HG03103 (cell line): Measurements from ENCODE around the gene RPL41.
"Not testable (repeated sequence)": the region's sequence is repeated elsewhere in the genome, so short reads cannot be mapped to it uniquely, and the experiment has no call there.

ENCODE experiments used
- ATAC-seq: cut with Tn5 transposase; IDR thresholded peaks from one replicate; pipeline ENCODE4 v1.9.1; 2021; ENCODE audit warnings: low read depth; ENCODE audit not compliant: unreplicated experiment

The RPL41 gene

GRCh38 chr12:56116267-56117081 lies at the start of gene RPL41:
RPL41 (plus strand) TSS chr12:56116633.
- no peak for ATAC-seq

GRCh38 chr12:56071648-56072047 lies 44.8 kb upstream of the RPL41 start:
- ATAC-seq: no peak

- ATAC-seq: no peak
Measured at GRCh38 chr12:56074396-56074795, 42.0 kb upstream of the RPL41 start.

- not testable (repeated sequence) for ATAC-seq
Measured at GRCh38 chr12:56077966-56078365, 38.5 kb upstream of the RPL41 start.

- ATAC-seq: no peak
Measured at GRCh38 chr12:56078427-56078826, 38.0 kb upstream of the RPL41 start.

- no peak for ATAC-seq
Measured at GRCh38 chr12:56078931-56079722, 37.3 kb upstream of the RPL41 start.

- ATAC-seq: no peak
Measured at GRCh38 chr12:56079723-56080555, 36.5 kb upstream of the RPL41 start, which contains the start of gene ERBB3. ERBB3 (plus strand) TSS chr12:56080165; CDS start chr12:56080301, 136 bp downstream.

- ATAC-seq: no peak
Measured at GRCh38 chr12:56080556-56081138, 35.8 kb upstream of the RPL41 start.

- no peak for ATAC-seq
Measured at GRCh38 chr12:56081393-56082347, 34.8 kb upstream of the RPL41 start.

GRCh38 chr12:56082382-56082781 lies 34.1 kb upstream of the RPL41 start:
- ATAC-seq: no peak

- no peak for ATAC-seq
Measured at GRCh38 chr12:56082967-56083366, 33.5 kb upstream of the RPL41 start.

GRCh38 chr12:56084958-56085543 lies 31.4 kb upstream of the RPL41 start:
- no peak for ATAC-seq

GRCh38 chr12:56086096-56086495 lies 30.3 kb upstream of the RPL41 start:
- no peak for ATAC-seq

- no peak for ATAC-seq
Measured at GRCh38 chr12:56086608-56087007, 29.8 kb upstream of the RPL41 start.

GRCh38 chr12:56087220-56087619 lies 29.2 kb upstream of the RPL41 start:
- no peak for ATAC-seq

GRCh38 chr12:56097738-56098137 lies 18.7 kb upstream of the RPL41 start:
- ATAC-seq: no peak

GRCh38 chr12:56098592-56098991 lies 17.8 kb upstream of the RPL41 start:
- ATAC-seq: no peak

- no peak for ATAC-seq
Measured at GRCh38 chr12:56099787-56100186, 16.6 kb upstream of the RPL41 start.

GRCh38 chr12:56101045-56101444 lies 15.4 kb upstream of the RPL41 start:
- ATAC-seq: no peak
